VCaP (cell line): Measurements from ENCODE around the gene ZNF280B.
"Not testable (repeated sequence)": the region's sequence is repeated elsewhere in the genome, so short reads cannot be mapped to it uniquely, and the experiment has no call there.

Source experiments
- H3K27ac ChIP-seq: fragments of 450-650 bp; 2 replicates; pipeline ENCODE4 v1.5.1; 2017
- CTCF ChIP-seq: fragments of 450-650 bp; conservative IDR thresholded peaks from 2 replicates; pipeline ENCODE4 v1.5.1; 2017; ENCODE audit warnings: mild to moderate bottlenecking, moderate library complexity

The ZNF280B gene

DNA sequence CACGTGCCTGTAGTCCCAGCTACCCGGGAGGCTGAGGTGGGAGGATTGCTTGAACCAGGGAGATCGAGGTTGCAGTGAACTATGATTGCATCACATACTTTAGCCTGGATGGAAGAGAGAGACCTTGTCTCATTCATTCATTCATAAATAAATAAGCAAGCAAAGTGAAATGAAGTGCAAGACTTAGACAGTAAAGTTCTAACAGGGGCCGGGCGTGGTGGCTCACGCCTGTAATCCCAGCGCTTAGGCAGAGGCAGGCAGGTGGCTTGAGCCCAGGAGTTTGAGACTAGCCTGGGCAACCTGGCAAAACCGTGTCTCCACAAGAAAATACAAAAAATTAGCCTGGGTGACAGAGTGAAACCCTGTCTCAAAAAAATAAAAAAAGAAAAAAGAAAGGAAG, 13.1 kb upstream of the ZNF280B start:
- H3K27ac ChIP-seq: no peak overlapping the region
- TF ChIP-seq CTCF: no peak

DNA sequence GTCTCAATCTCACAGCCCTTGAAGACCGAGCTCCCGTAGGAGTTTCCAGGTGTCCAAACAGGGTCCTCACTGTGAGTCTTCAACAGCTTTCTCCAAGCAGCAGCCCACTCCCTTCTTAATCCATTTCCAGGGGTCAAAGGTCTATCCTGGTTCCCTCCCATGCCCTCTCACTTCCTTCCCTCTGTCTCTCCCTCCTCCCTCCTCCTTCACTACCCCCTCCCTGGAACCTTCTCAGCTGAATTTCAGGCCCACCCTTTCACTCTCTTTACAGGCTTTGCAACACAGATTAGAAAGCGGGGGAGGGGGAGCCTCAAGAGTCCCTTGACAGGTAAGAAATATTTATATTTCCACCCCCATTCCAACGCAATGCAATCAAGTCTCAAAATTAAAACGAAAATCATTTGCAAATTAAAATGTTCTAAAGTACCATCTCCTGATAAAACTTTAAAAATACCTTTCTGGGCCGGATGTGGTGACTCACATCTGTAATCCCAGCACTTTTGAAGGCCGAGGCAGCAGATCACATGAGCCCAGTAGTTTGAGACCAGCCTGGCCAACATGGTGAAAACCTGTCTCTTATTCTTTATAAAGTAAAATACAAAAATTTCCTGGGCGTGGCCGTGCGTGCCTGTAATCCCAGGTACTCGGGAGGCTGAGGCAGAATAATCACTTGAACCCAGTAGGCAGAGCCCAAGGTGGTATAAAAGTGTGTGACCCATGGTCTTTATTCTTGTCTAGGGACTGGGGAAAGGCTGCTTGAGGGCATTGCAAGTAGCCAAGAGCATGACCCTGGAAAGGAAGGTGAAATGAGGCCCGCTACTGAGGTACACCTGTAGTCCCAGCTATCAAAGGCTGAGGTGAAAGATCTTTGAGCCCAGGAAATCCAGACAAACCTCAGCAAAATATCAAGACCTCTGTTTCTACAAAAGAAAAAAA, 12.4 kb upstream of the ZNF280B start:
- TF ChIP-seq CTCF: no peak
- H3K27ac ChIP-seq: no peak overlapping the region

- no peak for TF ChIP-seq CTCF
- H3K27ac ChIP-seq: no peak within 1 kb of the TSS
Observed at GRCh38 chr22:22520020-22520656, 11.6 kb upstream of the ZNF280B start, which contains the start of gene ZNF280A. ZNF280A (minus strand) TSS chr22:22520270; CDS start chr22:22515630, 4,640 bp downstream.

DNA sequence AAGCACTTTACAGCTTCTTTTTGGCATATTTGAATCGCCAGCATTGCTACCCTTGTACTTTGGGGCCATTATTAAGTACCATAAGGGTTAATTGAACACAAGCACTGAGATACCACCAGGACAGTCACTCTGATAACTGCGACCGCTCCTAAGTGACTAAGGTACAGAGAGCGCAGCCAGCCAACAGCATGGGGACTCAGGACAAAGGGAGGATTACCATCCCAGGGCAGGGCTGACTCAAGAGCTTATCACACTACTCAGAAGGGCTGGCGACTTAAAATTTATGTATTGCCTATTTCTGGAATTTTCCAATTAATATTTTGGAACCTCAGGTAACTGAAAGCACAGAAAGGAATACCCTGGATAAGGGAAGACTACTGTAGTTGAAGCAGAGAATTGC, 11.0 kb upstream of the ZNF280B start:
- no peak overlapping the region for H3K27ac ChIP-seq
- no peak for TF ChIP-seq CTCF

DNA sequence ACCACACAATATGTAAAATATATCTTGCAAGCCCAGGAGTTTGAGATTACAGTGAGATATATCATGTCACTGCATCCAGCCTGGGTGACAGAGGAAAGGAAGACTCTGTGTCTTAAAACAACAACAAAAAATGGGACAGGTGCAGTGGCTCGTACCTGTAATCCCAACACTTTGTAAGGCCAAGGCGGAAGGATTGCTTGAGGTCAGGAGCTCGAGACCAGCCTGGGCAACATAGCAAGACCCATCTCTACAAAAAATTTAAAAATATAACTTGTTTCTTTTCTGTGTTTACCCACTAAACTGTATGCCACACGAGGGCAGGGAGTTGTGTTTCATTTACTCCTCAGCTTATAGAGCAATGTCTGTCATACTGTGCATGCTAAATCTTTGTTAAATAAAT, 8.4 kb upstream of the ZNF280B start:
- no peak overlapping the region for H3K27ac ChIP-seq
- no peak for TF ChIP-seq CTCF

DNA sequence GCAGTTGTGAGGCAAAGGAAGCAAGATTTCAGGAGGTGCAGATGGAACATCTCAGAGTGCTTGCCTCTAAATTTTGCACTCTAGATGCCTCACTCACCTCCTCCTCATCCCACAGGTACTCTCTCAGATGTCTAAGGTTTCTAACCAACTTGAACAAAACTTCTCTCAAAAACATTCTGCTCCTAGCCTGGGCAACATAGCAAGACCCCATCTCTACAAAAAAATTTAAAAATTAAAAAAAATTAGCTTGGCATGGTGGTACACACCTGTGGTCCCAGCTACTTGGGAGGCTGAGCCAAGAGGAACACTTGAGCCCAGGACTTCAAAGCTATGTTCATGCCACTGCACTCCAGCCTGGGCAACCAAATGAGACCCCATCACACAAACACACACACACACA, 7.3 kb upstream of the ZNF280B start:
- no peak overlapping the region for H3K27ac ChIP-seq
- no peak for TF ChIP-seq CTCF

DNA sequence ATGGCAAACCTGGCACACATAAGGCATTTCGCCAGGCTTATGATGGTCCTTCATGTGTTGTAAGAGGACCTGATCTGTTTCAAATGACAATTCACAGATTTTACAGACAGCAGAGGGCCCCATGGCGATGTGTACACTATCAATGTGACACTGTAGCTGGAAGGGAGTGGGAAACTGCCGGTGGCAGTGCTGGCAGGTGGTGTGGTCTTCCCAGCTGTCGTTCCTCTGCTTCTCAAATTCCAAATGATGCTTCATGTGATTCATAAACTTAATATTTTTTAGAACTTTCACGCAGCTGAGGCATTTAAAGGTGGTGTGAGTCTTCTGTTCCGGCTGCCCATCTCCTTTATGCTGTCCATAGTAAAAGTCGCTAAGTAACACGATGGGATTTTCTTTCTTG, 5.9 kb upstream of the ZNF280B start:
- not testable (repeated sequence) for H3K27ac ChIP-seq

DNA sequence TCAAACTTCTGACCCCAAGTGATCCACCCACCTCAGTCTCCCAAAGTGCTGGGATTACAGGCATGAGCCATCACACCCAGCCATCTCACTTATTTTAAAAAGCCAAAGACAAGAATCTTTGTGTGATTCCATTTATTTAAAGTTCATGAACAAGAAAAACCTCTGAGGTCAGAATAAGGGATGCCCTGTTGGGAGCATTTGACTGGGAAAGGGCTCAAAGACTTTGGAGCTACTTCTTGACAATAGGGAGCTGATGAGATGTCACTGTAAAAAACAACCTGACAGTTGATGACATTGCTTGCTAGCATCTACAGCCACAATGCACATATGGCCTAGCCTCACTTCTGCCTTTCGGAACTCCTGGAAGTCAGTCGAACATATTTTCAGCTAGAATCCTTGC, 5.1 kb upstream of the ZNF280B start:
- no peak for TF ChIP-seq CTCF
- H3K27ac ChIP-seq: no peak overlapping the region
